ENCODE results near the gene ZNF780A.
"Not testable (repeated sequence)": the region's sequence is repeated elsewhere in the genome, so short reads cannot be mapped to it uniquely, and the experiment has no call there.

DNA sequence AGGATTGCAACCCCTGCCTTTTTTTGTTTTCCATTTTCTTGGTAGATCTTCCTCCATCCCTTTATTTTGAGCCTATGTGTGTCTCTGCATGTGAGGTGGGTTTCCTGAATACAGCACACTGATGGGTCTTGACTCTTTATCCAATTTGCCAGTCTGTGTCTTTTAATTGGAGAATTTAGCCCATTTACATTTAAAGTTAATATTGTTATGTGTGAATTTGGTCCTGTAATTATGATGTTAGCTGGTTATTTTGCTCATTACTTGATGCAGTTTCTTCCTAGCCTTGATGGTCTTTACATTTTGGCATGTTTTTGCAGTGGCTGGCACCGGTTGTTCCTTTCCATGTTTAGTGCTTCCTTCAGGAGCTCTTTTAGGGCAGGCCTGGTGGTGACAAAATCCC, 49.0 kb downstream of the ZNF780A start:
- TF ChIP-seq CTCF, EZH2, EZH2phosphoT487 (IDR thresholded peaks at IDR 0.05): not testable (repeated sequence)

Measured in neural progenitor cell (in vitro differentiated cells).